Left lung (tissue), 10 donors: Measurements from ENCODE around the gene KIRREL1. TPM values are rescaled to one million over a fixed set of nuclear protein-coding genes. Genes with fewer than 3 reads are reported as not detected.

Experiments
- ATAC-seq: fragments of 200-7000 bp; cut with Tn5 transposase; one replicate; pipeline ENCODE4 v1.9.1; 2020; ENCODE audit warnings: moderate library complexity
- DNase-seq, 4 donors: peaks; one replicate each; pipeline ENCODE4 v3.0.0-alpha.2; 2013 to 2020
- H3K27ac ChIP-seq, 2 donors: fragments of 200-600 bp; sonication (generic) in 1 of 2; one replicate each; pipeline versions ENCODE4 v1.5.0 to v1.8.0; 2020 to 2021
- H3K27me3 ChIP-seq, 2 donors: fragments of 200-600 bp; sonication (generic) in 1 of 2; one replicate each; pipeline versions ENCODE4 v1.5.0 to v1.8.0; 2020 to 2021
- H3K36me3 ChIP-seq, 2 donors: fragments of 200-600 bp; sonication (generic) in 1 of 2; one replicate each; pipeline versions ENCODE4 v1.5.0 to v1.8.0; 2020 to 2021
- H3K4me1 ChIP-seq, 2 donors: fragments of 200-600 bp; one replicate each; pipeline ENCODE4 v1.8.0; 2021
- H3K4me3 ChIP-seq, 2 donors: fragments of 200-600 bp; sonication (generic) in 1 of 2; one replicate each; pipeline versions ENCODE4 v1.5.0 to v1.8.0; 2020 to 2021; ENCODE audit warnings: mild to moderate bottlenecking in 1 of 2
- H3K9me3 ChIP-seq, 2 donors: fragments of 200-600 bp; sonication (generic) in 1 of 2; one replicate each; pipeline versions ENCODE4 v1.5.0 to v1.8.0; 2020 to 2021
- intact Hi-C, 2 donors: fragments of 100-400 bp; cut with DNase I; formaldehyde crosslinking; loops; one replicate each; pipeline versions ENCODE4 v1.11.2 to v1.14.2; 2022
- polyA plus RNA-seq, 6 donors: library from polyadenylated mRNA; unstranded; fragments of 120-200 nt; gene quantifications; one replicate each; pipeline ENCODE4 v1.2.1, GENCODE V29; 2013; ENCODE audit not compliant: insufficient read length in 6 of 6
- total RNA-seq, 2 donors: library from RNA; stranded (reverse); fragmentation: NEBNext Ultra II Directional; extraction: Animal tissue kit (Norgen Biotek cat#: 25700); gene quantifications; one replicate each; pipeline ENCODE4 v1.2.1, GENCODE V29; 2021
- TF ChIP-seq, protein P1 (sequence below), 2 donors: fragments of 200-600 bp; sonication (generic) in 1 of 2; IDR thresholded peaks; one replicate each; pipeline versions ENCODE4 v1.5.0 to v1.8.0; 2021; ENCODE audit warnings: antibody characterized with exemption in 2 of 2
- donor health status: DM: no; HTN: yes; CAD: no.
- donor health status: DM: no; HTN: no; CAD: no.

Gene KIRREL1
- total and polyA plus RNA-seq, 8 donors, result 44.6 to 67.6 (median 55.7) TPM

GRCh38 chr1:158140764-158141192 is 147.3 kb downstream of the KIRREL1 start:
- TF ChIP-seq, protein P1, sequence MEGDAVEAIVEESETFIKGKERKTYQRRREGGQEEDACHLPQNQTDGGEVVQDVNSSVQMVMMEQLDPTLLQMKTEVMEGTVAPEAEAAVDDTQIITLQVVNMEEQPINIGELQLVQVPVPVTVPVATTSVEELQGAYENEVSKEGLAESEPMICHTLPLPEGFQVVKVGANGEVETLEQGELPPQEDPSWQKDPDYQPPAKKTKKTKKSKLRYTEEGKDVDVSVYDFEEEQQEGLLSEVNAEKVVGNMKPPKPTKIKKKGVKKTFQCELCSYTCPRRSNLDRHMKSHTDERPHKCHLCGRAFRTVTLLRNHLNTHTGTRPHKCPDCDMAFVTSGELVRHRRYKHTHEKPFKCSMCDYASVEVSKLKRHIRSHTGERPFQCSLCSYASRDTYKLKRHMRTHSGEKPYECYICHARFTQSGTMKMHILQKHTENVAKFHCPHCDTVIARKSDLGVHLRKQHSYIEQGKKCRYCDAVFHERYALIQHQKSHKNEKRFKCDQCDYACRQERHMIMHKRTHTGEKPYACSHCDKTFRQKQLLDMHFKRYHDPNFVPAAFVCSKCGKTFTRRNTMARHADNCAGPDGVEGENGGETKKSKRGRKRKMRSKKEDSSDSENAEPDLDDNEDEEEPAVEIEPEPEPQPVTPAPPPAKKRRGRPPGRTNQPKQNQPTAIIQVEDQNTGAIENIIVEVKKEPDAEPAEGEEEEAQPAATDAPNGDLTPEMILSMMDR (IDR thresholded peaks at IDR 0.05), result no peak
- Histone ChIP-seq H3K4me1 (no peaks in the 10 kb centered on the region), H3K4me3 (no peak overlapping the region), H3K36me3 (no peaks in the 10 kb centered on the region), H3K27me3 (no peaks in the 10 kb centered on the region), H3K9me3 (no peaks in the 10 kb centered on the region), H3K27ac (no peak overlapping the region)
- DNase-seq (no peak), ATAC-seq (no peak)
- intact Hi-C loops, result no loop called here

GRCh38 chr1:158145173-158145719 is 151.8 kb downstream of the KIRREL1 start:
- H3K27ac ChIP-seq, result no peak overlapping the region
- peaks cover 3 to 26% of the 10 kb centered on the region in 2 donors for H3K4me1 ChIP-seq
- intact Hi-C loops, result no loop called here
- no peak overlapping the region for H3K4me3 ChIP-seq
- TF ChIP-seq, protein P1 (IDR thresholded peaks at IDR 0.05), result no peak
- DNase-seq (peak in 2 of 4 donors; percentile 31 to 68), ATAC-seq (no peak)
- no peaks in the 10 kb centered on the region for H3K36me3 ChIP-seq
- H3K9me3 ChIP-seq, result no peaks in the 10 kb centered on the region
- H3K27me3 ChIP-seq, result no peaks in the 10 kb centered on the region

DNA sequence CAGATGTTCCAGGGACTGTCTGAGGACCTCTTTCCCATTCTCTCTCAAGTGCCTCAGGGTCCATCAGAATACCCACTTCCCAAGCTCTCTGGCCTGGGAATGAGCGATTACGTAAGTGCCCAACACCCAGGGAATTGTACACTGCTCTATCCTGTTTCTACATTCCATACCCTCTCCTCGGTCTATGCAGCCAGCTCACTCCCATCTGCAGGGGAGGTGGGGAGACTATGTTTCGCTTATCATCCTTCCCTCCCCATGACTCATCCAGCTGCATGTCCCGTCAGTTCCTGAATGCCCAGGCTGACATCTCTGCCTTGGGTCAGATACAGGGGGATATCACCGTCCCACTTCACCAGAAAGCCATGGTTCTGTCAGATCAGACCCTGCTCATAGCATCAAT is 152.7 kb downstream of the KIRREL1 start:
- Histone ChIP-seq H3K4me1 (peaks cover 3 to 34% of the 10 kb centered on the region in 2 donors), H3K27me3 (no peaks in the 10 kb centered on the region), H3K9me3 (no peaks in the 10 kb centered on the region), H3K27ac (no peak overlapping the region), H3K4me3 (no peak overlapping the region), H3K36me3 (no peaks in the 10 kb centered on the region)
- intact Hi-C loops, result no loop called here
- no peak for ATAC-seq
- no peak for DNase-seq
- TF ChIP-seq, protein P1 (IDR thresholded peaks at IDR 0.05), result no peak

DNA sequence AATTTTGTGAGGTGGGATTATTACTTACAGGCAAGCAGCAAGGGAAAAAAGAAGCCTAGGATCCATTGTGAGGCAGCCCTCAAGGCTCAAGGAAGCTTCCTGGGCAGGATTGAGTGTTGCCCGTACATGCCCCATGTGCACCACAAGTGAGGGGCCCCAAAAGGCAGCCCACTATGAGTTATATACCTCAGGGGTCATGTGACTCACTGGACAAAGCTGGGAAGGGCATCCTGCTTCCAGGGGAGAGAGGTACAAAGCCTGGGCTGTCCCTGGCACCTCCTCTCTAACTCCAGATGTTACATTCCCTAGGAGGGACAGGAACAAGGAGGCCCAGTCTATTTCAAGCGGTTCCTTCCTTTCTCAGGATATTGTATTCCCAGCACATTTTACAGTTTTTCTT is 153.3 kb downstream of the KIRREL1 start:
- Histone ChIP-seq H3K27me3 (no peaks in the 10 kb centered on the region), H3K27ac (no peak overlapping the region), H3K4me1 (peaks cover 3 to 35% of the 10 kb centered on the region in 2 donors), H3K36me3 (no peaks in the 10 kb centered on the region), H3K9me3 (no peaks in the 10 kb centered on the region), H3K4me3 (no peak overlapping the region)
- intact Hi-C loops, result no loop called here
- DNase-seq (no peak), ATAC-seq (no peak)
- TF ChIP-seq, protein P1 (IDR thresholded peaks at IDR 0.05), result no peak

GRCh38 chr1:158147401-158147800 is 154.0 kb downstream of the KIRREL1 start:
- Histone ChIP-seq H3K27ac (peak overlapping the region in 1 of 2 donors; percentile 86), H3K4me3 (no peak overlapping the region), H3K4me1 (peaks cover 3 to 35% of the 10 kb centered on the region in 2 donors), H3K27me3 (peaks cover 0 to 2% of the 10 kb centered on the region in 2 donors), H3K36me3 (no peaks in the 10 kb centered on the region), H3K9me3 (no peaks in the 10 kb centered on the region)
- no peak for ATAC-seq
- TF ChIP-seq, protein P1 (IDR thresholded peaks at IDR 0.05), result no peak
- intact Hi-C loops, result no loop called here
- no peak for DNase-seq
